HFF-Myc (cell line): ENCODE data around the gene ANKIB1.
"Not testable (repeated sequence)": the region's sequence is repeated elsewhere in the genome, so short reads cannot be mapped to it uniquely, and the experiment has no call there.

Experiments
- DNase-seq: peaks from one replicate; pipeline ENCODE4 v3.0.0-alpha.2; 2011; ENCODE audit warnings: low read depth; ENCODE audit errors: extremely low read depth
- H3K4me3 ChIP-seq: replicated peaks from 2 replicates; pipeline ENCODE4 v1.5.1; 2011; ENCODE audit warnings: low read depth, mild to moderate bottlenecking, control low read depth, low read length
- TF ChIP-seq, protein P1 (sequence below): IDR thresholded peaks from 2 replicates; pipeline ENCODE4 v1.5.1; 2012; ENCODE audit warnings: mild to moderate bottlenecking, low read depth, low read length, control low read depth; ENCODE audit errors: missing control alignments

Gene ANKIB1

DNA sequence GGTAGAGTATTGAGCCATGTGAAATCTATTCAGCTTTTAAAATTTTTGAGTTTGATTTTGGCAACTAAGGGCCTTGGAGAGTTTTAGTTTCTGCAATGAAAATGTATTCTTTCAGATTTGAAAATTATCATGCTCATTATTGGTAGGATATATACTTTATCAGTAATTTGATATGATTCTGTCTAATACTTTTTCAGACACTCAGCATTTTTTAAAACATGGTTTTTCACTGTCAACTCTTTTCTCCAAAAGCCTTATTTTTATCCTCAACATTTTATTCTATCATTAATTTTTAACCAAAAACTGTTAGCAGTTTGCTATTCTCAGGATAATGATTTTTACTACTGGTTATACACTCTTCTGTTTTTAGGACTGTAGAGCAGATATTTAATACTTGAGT is 4.8 kb downstream of the ANKIB1 start:
- DNase-seq, result no peak
- TF ChIP-seq, protein P1, sequence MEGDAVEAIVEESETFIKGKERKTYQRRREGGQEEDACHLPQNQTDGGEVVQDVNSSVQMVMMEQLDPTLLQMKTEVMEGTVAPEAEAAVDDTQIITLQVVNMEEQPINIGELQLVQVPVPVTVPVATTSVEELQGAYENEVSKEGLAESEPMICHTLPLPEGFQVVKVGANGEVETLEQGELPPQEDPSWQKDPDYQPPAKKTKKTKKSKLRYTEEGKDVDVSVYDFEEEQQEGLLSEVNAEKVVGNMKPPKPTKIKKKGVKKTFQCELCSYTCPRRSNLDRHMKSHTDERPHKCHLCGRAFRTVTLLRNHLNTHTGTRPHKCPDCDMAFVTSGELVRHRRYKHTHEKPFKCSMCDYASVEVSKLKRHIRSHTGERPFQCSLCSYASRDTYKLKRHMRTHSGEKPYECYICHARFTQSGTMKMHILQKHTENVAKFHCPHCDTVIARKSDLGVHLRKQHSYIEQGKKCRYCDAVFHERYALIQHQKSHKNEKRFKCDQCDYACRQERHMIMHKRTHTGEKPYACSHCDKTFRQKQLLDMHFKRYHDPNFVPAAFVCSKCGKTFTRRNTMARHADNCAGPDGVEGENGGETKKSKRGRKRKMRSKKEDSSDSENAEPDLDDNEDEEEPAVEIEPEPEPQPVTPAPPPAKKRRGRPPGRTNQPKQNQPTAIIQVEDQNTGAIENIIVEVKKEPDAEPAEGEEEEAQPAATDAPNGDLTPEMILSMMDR, result no peak

DNA sequence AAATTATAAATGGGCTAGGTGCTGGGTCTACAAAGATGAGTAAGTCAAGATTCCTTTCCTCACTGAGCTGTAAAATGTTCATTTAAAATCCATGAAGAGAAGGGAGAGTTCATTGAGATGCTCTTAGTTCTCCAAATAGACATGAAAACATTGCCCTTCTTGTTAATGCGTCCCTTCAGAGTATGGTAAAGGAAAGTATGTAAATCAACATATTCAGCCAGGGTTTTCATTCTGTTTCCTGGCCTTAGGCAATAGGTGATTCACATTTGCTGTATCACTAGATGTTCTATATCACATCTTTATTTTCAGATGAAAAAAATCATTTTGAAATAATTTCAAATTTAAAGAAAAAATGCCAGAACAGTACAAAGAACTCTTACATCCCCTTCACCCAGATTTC is 5.4 kb downstream of the ANKIB1 start:
- no peak overlapping the region for H3K4me3 ChIP-seq
- TF ChIP-seq, protein P1, result no peak
- DNase-seq, result no peak

More for the DNA sequence above, 4.8 kb downstream of the ANKIB1 start:
- no peak overlapping the region for H3K4me3 ChIP-seq

DNA sequence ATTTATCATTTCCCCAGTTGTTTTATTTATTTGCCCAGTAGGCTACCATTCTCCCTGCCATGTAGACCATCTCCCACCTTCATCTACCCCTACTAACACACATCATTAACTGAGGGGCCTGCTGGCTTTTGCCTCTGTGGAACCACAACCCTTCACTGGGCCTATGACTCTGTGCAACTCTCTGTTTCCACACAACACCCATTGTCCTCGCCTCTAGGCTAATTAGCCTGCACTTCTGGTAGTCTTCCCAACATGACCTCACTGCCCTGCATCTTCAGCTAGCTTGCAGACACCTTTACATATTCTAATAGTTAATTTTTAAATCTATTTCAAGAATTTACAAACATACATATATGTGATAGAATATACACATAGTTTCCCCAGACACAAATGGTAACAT is 7.5 kb downstream of the ANKIB1 start:
- no peak for DNase-seq
- TF ChIP-seq, protein P1, result no peak
- H3K4me3 ChIP-seq, result no peak overlapping the region

DNA sequence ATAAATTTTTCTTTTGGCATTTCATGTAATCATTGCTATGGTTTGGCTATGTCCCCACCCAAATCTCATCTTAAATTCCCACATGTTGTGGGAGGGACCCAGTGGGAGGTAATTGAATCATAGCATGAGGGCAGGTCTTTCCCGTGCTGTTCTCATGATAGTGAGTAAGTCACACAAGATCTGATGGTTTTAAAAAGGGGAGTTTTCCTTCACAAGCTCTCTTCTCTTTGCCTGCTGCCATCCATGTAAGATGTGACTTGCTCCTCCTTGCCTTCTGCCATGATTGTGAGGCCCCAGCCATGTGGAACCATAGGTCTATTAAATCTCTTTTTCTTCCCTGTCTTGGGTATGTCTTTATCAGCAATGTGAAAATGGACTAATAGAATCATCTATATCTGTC is 9.0 kb downstream of the ANKIB1 start:
- H3K4me3 ChIP-seq, DNase-seq: not testable (repeated sequence)

DNA sequence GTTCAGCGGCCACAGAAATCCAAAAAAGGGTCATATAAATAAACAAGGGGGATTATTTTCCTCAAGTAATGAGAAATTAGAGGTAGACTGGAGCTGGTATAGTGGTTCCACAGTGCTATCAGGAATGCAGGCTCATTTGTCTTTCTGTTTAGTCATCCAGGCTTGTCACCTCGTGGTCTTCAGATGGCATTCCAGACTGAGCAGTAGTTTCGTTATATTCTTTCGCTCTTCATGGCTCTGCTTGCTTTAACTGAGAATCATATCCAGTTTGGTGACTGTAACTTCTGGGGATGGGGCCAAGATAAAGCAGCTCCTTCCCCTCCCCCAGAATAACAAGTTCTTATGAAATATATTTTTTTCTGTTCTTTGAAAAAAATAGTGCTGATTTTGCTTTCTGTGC is 9.5 kb downstream of the ANKIB1 start:
- TF ChIP-seq, protein P1, result no peak
- no peak overlapping the region for H3K4me3 ChIP-seq
- no peak for DNase-seq

DNA sequence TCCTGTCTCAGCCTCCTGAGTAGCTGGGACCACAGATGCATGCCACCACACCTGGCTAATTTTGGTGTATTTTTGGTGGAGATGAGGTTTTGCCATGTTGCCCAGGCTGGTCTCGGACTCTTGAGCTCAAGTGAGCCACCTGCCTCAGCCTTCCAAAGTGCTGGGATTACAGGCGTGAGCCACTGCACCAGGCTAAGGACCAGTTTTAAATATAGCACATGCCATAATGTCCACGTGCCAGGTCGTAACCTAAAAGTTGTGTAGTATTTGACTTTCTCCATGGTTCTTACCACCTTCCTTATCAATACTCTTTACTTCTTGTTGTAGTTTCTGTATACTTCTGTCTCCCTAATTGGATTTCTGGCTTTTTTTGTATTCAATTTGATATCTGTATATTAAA is 13.3 kb downstream of the ANKIB1 start:
- TF ChIP-seq, protein P1, result no peak
- no peak overlapping the region for H3K4me3 ChIP-seq
- no peak for DNase-seq

DNA sequence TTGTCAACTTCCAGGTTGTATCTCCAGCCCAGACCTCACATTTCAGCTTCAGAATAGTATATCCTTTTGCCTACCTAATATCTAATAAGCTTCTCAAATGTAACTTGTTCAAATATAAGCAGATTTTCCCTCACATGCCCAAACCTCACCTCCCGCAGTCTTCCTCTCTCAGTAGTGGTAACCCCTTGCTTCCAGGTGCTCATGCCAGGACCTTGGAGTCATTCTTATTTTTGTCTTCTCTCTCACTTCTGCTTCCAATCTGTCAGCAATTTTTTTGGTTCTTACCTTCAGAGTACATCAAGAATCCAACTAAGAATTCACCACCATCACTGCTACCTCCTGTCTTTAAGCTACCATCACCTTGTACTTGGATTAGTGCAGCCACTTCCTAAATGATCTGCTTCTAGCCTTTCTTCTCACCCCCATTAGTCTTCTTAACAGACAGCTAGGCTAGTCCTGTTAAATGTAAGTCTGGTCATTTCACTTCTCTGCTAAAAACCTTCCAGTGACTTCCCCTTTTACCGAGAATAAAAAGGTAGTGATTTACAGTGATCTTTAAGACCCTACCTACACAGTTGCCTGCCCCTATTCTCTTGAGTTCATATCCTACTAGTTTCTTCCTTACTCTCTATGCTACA is 14.0 kb downstream of the ANKIB1 start:
- H3K4me3 ChIP-seq, result no peak overlapping the region
- TF ChIP-seq, protein P1, result no peak
- no peak for DNase-seq
